H1 (cell line): ENCODE results near the gene TRABD2B. TPM values are rescaled to one million over a fixed set of nuclear protein-coding genes. Genes with fewer than 3 reads are reported as not detected.

Experiments
- CHD7 ChIP-seq: fragments of 300-600 bp; sonication (generic); IDR thresholded peaks from 2 replicates; pipeline ENCODE4 v1.7.1; 2012; ENCODE audit warnings: low read length, moderate library complexity, mild to moderate bottlenecking, inconsistent platforms; ENCODE audit not compliant: insufficient replicate concordance
- E2F6 ChIP-seq: IDR thresholded peaks from 2 replicates; pipeline ENCODE4 v1.6.1; 2012; ENCODE audit warnings: inconsistent platforms
- SP2 ChIP-seq: IDR thresholded peaks from 2 replicates; pipeline ENCODE4 v1.6.1; 2012; ENCODE audit warnings: mild to moderate bottlenecking, low read length, inconsistent platforms
- SRF ChIP-seq: IDR thresholded peaks from 2 replicates; pipeline ENCODE4 v1.6.1; 2011; ENCODE audit warnings: mild to moderate bottlenecking, low read depth, low read length, moderate library complexity
- TCF12 ChIP-seq: IDR thresholded peaks from 2 replicates; pipeline ENCODE4 v1.6.1; 2011; ENCODE audit warnings: low read depth, mild to moderate bottlenecking, low read length
- TEAD4 ChIP-seq: IDR thresholded peaks from 2 replicates; pipeline ENCODE4 v1.6.1; 2012; ENCODE audit warnings: low read depth, low read length, inconsistent platforms, mixed read lengths
- polyA plus RNA-seq, 7 experiments: library from polyadenylated mRNA; depleted of rRNA in 3 of 7; stranded (reverse) in 5 of 7; unstranded in 2 of 7; fragments of >200 nt in 5 of 7; fragments of 200-250 nt in 2 of 7; gene quantifications; 1 replicate in 5 of 7; 2 replicates in 1 of 7; 4 replicates in 1 of 7; pipeline versions ENCODE4 v1.2.1 to v1.2.3, GENCODE V29; 2011 to 2013; ENCODE audit warnings: missing spikeins in 2 of 7, mixed read lengths in 2 of 7
- total RNA-seq: library from RNA; stranded (reverse); fragmentation: NEBNext Ultra II Directional; extraction: Animal tissue kit (Norgen Biotek cat#: 25700); gene quantifications from 2 replicates; pipeline ENCODE4 v1.2.1, GENCODE V29; 2021

TRABD2B gene
- total and polyA plus RNA-seq, 2 of the 8 experiments (the other 6 are each of a cell fraction or from before 2014, with no cell fraction given) = 0.95 to 3.4 TPM

- TF ChIP-seq CHD7 = no peak
- no peak for TF ChIP-seq SRF
- no peak for TF ChIP-seq SP2
- TF ChIP-seq E2F6 = peak; percentile 43; the same call in 1 of the 2 replicates
- TF ChIP-seq TEAD4 = 0 out of 2 replicates have a peak, but pooled peaks have one; percentile 37
- no peak for TF ChIP-seq TCF12
These were observed 8.3 kb upstream of the TRABD2B start (continued) for GRCh38 chr1:48005253-48006117.
